Fibroblast of upper back skin (primary cell): ENCODE results near the gene RNF169.

Experiments used
- DNase-seq: peaks from one replicate; pipeline ENCODE4 v3.0.0-alpha.2; 2013

Gene RNF169

DNA sequence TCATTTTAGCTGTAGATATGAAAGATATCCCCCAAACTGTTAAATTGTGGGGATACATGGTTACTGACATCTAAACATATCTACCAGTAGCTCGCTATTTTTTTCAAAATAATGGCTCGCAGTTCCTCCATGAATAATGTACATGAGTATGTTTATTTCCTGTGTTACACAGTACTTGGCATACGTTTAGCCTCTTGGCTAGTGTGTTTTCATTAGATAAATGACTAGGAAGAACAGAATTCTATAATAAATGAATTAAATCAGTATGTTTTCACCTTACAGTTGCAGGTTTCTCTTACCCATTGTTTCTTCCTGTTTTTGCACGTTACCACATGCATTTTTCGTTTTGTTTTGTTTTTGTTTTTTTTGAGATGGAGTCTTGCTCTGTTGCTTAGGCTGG is 21.8 kb downstream of the RNF169 start:
- DNase-seq: no peak

DNA sequence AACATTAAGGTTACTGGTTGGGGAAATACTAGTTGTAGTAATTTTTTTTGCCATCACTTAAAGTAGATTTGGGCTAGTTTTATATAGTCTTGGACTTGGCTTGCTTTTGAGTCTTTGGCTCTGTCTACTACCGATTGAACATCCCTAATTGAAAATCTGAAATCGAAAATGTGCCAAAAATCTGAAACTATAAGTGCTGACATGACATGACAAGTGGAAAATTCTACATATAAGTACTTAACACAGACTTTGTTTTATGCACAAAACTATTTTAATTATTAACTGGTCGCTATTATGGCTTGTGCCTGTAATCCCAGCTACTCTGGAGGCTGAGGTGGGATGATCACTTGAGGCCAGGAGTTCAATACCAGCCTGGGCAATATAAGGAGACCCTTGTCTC is 22.5 kb downstream of the RNF169 start:
- no peak for DNase-seq

DNA sequence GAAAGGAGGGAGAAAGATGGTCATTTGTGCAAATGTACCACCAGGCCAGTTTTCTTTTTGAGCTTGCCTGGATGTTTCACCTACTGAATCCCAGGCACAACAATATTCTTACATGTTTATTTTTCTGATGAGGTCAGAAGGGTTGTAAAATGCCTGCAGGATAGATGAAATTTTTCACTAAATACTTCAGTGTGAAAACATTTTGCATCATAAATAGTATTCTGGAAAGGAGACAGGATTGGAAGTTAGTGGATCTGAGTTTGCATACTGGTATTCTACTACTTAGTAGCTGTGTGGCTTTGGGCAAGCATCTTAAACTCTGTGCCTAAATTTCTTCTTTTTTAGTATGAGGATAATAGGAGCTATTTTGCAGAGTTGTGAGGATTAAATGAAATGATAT is 24.8 kb downstream of the RNF169 start:
- DNase-seq: no peak

DNA sequence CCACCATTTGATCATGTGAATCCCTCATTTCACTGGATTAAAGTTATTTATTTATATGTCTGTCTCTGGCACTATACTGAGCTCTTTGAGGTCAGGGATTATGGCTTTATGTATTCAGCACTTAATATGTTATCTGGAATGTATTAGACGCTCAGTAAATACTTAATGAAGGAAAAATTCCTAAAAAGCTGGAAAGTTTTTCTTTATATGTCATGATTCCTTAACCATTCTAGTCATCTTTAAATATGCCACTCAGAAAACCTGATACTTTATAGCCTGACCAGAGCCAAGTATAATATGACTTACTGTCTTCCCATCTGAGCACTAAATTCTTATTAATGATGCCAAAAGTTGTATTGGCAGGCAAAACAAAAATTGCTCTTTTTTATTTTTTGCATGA is 27.1 kb downstream of the RNF169 start:
- DNase-seq: peak; percentile 18

DNA sequence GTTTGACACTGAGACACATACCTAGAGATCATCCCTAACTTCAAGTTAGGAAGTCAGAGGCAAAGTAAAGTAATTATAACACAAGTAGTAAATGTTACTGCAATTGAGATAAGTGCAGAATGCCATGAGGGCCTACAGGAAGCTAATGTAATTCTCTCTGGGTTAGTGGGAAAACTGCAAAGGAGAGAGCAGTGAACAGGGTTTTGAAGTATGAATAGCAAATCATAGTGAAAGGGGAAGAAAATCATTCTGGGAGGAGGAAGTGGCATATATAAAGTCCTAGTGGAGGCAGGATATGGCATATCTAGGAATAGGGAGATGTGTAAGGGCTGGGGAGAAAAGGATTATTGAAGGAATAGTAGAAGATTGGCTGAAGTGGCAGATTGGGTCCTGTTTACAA is 27.9 kb downstream of the RNF169 start:
- no peak for DNase-seq

DNA sequence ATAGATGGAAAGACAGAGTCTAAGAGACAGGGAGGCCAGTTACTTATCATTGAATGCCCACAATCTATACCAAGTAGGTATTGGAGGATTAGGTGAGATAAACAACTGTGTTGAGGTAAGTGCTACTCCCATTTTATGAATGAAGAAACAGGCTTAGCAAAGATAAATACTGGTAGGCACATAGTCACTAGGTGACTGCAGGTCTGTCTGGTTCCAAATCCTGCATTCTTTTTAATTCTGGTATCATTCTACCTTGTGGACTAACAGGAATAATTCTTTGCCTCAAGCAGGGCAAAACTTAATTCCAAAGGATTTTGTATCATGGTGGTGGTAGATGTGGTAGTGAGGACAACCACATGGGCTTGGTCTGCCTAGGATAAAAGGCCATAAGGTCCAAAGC is 28.4 kb downstream of the RNF169 start:
- DNase-seq: no peak

DNA sequence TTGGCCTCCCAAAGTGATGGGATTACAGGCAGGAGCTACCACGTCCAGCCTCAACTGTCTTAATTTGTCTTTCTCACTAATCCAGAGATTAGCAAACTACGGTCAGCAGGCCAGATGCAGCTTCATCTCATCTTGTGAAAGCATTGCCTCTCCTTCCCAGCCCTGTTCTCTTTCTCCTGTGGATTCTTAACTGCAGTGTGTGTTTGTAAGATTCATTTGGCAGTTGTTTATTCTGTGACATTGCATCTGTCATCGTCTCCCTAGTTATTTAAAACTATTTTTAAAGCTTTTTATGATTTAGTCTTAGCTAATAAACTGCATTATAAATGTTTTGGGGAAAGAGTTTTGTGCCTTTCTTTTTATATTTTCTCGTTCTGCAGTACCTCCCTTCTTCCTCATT is 29.2 kb downstream of the RNF169 start:
- DNase-seq: no peak

DNA sequence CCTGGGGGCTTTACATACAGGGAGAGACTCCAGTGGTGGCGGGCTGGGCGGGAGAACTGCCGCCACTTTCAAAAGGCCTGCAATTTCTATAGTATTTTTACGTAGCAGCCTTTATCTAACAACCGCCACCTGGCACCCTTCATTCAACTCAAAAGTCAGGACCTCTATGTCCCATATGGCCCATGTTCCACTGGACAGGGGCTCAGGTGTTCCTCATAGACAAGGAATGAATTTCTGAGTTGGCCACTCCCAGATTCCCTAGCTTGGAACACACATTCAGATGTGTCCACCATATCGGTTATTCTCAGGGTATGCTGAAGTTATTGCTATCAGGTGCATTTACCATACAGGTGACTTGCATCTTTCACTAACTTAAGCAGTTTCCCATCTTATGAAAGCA is 29.9 kb downstream of the RNF169 start:
- no peak for DNase-seq

DNA sequence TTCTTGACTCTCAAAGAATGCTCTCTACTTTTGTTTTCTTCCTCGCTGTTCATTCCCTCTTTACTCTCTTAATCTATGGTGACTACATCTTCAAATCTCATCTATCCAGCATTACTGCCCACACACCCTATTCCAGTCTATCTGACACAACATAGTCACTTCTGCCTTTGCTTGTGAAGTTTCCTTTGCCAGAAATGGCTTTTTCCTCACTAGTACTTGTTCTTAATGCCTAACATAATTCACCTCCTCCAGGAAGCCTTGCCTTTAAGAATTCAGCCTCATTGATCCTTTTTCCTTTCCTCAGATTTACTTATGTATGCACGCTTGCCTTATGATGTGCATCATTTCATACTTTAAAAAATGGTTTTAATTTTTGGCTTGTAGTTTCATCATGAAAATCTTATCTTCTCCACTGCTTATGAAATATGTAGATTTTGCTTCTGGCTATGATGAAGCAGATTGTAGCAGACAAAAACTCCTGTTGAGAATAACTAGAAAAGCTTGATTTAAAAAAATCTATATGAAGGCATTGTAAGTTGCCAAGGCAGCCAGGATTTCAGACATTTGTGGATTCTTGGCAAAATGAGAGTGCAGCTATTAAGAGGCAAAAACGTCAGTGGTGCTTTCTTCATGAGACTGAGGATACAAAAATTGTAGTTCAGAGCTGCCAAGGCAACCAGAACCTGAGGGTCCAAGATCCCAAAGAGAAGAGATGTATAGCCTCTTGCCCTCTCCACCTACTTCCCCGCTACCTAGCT is 31.8 kb downstream of the RNF169 start:
- DNase-seq: peak; percentile 6

DNA sequence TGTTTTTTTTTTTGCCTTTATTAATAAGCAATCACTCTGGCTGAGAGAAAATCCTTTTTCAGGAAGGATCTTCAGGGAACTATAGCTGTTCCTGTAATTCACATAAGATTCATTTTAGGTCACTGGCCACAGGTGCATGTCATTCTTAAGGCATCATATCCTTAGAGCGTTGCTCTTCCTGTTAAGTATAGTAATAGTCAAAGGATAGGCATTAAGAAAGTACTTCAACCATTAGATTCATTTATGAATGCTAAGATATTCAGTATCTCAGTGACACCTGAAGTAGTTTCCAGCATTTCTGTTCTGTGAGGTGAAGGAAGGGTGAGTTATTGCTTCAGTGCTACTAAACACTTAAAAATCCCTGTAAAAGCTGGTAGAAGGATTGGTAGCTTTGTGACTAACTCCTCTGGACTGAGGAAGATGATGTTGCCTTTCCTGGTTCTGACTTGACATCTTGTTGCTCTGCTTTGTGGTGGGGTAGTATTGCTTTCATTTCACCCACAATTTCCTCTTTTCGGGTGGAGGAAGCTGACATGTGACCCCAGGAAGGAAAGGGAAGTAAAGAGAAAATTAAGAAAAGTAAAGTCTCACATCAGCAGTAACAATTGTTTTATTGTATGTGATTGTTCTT is 34.7 kb downstream of the RNF169 start:
- DNase-seq: peak; percentile 58

DNA sequence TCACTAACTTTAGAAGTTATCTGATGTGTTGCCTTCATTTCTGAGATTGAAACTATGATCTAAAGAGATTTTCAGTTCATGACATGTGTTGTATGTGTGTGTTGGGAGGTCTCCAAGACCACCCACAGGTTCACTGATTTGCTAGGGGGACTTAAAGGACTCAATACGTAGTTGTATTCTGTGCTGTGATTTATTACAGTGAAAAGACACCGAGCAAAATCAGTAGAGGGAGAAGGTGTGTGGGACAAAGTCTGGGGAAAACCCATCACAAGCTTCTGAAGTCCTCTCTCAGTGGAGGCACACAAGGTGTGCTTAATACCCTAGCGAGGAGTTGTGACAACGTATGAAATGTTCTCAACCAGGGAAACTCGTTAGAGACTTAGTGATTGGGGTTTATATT is 35.6 kb downstream of the RNF169 start:
- peak; percentile 12 for DNase-seq

DNA sequence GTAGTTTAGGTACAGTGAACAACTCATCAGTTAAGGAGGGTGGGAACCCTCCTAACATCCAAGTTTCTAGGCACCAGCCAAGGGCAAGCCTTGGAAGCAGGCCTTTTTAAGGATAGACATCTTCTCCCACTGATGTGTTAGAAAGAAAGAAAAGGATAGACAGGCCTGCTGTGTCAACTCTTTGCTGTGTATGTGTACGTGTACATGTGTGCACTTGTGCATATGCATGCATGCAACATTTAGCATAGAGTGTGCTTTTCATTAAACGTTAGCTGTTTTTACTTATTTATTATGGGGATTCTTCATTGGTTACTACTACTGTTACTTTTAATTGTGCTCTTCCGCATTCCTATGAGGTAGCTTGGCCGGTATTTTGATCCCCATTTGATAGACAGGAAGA is 36.1 kb downstream of the RNF169 start:
- DNase-seq: no peak

DNA sequence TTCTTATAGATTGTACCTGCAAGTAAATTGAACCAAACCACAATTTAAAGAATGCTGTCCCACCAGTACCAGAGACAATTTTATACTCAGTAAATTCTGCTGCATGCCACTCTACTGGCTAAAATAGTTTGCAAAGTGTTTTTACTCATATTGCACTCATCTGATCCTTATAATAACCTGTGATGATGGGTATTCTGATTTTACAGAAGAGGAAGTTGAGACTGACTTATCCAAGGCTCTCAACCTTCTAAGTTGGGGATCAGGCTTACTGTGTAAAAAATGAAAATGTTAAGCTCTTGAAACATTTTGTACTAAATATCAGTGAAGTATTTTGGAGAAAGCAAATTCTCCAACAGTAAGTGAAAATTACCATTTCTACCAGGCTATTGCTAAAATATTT is 37.9 kb downstream of the RNF169 start:
- no peak for DNase-seq

DNA sequence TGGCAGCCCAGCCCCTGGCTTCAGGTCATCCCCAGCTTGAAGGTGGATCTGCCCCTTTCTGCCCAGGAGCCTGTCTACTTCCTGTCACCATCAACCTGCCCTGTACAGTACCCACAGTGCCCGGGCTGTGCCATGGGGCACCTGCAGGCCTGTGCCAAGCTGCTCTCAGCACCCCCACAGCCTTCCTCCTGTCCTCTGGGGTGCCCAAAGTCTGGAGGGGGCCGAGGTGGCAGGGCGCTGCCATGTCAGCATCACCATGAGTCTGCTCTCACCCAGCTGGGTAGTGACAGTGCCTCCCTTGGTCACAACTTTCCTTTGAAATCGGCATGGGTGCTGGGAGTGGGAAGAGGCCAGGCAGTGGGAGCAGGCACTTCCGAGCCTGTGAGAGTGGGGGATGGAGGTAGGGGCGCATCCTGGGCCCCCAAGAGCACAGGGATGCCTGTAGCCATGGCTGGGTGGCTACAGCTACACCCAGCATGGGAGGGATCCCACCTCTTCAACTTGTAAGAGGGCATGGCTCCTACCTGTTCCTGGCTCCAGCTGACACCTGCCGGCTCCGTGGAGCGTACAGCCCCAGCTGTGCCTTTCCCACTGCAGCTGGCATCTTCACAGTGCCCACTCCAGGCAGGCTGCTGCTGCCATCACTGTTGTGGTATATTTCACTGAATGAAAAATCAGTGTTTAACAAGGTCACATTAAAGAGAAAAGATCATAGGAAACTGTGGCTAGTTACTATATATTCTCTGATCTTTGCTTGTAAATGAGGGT is 42.9 kb downstream of the RNF169 start:
- no peak for DNase-seq

DNA sequence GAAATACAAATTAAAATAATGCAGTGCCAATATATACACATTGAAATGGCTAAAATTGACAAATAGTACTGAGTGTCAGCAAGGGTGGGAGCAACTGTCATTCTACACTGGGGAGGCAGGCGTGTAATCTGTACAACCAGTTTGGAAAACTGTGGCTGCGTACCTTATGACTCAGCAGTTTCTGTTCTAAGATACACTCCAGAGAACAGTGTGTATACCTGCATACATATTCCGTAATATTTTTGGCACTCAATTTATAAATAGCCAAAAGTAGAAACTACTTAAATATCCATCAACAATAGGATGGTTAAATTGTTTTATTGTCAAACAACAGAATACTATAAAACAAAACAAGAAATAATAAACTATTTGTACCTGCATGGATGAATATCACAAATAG is 57.6 kb downstream of the RNF169 start:
- DNase-seq: no peak

DNA sequence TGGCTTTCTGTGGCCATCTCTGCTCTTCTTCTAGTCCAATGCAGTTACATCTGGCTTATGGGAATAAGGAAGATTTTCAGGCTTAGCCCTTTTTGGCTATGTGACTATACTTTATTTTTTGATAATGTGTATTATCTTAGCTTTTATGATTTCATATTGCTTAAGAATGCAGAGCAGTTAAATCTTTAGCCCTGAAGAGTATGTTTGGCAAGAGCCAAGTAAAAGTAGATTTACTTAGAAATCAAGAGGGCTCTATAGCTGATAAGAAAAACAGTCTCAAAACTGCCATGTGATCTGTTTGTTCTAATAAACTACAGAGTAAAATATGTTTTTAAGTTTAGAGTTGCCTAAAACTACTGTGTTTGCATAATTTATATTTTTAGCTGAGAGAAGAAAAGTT is 61.2 kb downstream of the RNF169 start:
- no peak for DNase-seq

DNA sequence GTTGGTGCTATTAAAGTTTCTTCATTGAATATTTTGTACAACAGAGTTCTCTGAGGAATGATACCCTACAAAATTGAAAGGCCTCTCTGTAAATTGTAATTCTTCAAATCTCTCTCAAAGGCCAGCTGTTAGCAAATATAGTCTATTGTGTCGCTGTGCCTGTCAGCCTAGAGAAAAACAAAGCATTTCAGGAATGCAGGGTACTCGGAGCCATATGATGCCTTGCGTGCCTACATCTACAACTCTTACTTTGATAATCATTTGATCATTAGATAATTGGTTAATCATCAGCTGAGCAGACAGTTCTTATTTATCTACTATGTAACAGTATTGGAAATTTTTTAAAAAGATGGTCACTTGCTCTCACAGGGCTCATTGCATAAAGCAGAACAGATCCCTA is 67.3 kb downstream of the RNF169 start:
- DNase-seq: no peak

DNA sequence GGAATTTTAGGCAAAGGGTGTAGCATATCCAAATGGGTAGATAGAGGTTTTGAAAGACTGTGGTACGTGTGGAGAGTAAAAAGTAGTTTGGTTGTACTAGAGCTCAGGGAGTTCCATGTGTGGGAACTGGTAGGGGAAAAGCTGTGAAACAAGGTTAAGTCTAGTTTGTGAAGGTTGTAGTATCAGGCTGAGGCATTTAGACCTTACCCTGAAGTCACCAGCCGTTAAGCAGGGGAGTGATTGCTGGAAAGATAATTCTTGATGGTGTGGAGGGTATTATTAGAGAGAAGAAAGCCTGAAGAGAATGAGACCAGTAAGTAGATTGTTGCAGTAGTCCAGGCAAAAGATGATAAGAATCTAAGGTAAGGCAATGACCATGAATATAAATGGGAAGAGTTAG is 68.0 kb downstream of the RNF169 start:
- no peak for DNase-seq

DNA sequence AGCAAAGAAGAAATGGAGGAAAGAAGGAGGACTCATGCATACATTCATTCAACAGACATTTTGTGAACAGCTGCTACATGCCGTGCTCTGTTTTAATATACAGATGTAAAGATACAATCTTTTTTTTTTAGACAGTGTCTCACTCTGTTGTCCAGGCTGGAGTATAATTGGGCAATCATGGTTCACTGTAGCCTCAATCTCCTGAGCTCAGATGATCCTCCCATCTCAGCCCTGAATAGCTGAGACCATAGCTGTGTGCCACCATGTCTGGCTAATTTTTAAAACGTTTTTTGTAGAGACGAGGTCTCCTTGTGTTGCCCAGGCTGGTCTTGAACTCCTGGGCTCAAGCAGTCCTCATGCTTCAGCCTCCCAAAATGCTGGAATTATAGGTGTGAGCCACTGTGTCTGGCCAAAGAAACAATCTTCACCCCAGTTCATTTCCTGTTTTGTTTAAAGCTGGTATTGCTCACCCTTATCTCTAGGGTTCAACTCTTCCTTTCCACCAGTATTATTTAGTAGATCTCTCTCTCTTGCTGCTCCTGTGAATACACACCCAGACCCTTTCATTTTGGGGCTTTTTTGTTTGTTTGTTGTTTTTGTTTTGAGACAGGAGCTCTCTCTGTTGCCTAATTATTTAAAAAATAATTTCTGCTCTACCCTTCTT is 69.8 kb downstream of the RNF169 start:
- DNase-seq: no peak

DNA sequence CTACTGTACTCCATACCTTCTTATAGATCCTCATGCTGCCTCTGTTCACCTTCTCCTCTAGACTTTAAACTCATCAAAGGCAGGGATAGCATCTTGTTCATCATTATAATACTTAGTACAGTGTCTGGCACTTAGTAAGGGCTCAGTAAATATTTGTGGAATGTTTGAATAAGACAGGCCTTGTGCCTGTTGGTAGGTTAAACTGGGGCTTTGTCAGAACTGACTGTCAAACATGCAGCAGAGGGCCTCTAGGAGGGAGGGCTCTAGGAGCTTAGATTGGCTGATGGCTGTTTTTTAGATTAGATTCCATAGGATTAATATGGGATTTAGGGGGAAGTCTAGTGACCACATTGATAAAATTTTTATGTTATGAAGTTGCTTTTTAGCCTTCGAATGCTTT is 70.8 kb downstream of the RNF169 start:
- DNase-seq: peak; percentile 33

DNA sequence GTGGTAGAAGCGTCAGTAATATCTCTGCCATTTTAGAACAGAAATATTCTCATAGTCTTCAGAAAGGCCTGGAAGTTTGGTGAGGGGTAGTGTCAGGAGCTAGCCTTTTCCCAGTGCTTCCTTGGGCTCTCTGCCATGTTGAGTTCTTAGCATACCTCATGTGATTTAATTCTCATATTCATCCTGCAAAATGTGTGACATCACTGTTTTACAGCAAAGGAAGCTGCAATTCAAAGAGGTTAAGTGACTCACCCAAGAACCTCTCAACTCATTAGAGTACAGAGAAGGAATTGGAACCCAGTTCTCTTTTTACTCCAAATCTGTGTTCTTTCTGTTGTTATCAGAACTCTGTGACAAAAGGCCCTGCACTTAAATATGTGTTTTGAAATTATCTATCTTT is 72.1 kb downstream of the RNF169 start:
- DNase-seq: peak; percentile 92

DNA sequence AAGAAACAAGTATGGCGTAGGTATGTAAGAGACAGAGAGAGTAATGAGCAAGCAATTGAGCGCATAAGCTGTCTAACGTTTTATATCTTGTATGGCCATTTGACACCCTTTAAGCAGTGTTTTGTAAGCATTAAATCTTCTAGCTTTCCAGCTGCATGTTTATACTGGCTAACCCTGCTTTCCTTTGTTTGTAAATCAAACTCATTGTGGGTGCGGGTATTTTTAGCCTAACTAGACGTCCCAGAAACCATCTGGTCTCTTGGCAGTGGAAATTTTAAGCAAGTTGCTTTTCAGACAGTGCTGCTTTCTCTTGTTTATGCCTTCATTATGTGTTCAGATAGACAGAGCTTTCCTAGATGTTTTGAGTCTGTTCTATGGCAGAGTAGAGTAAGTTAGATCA is 73.5 kb downstream of the RNF169 start:
- peak; percentile 17 for DNase-seq

DNA sequence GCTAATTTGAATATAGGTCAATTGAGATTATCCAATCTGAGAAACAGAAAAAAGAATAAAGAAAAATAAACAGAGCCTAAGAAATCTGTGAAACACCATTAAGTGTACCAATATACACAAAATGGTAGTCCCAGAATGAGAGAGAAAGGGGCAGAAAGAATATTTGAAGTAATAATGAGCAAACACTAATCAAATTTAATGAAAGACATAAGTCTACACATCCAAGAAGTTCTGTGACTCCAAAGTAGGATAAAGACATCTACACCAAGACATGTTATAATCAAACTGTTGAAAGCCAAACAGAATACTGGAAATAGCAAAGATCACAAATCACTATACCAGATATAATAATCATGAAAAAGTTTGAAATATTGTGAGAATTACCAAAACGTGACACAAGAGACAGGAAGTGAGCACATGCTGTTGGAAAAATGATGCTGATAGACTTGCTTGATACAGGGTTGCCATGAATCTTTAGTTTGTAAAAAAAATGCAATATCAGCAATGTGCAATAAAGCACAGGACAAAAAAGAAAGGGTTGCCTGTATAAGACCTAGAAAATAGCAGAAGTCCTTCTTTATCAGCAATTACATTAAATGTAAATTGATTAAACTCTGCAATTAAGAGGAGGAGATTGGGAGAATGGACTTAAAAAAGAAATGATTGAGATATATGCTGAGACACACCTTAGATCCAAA is 75.8 kb downstream of the RNF169 start:
- no peak for DNase-seq
